Astrocyte of the spinal cord (primary cell): Measurements from ENCODE around the gene FNDC3A.
"Not testable (repeated sequence)": the region's sequence is repeated elsewhere in the genome, so short reads cannot be mapped to it uniquely, and the experiment has no call there.

Experiments
- DNase-seq: peaks from one replicate; pipeline ENCODE4 v3.0.0; 2011; ENCODE audit warnings: low read depth, low spot score
- H3K4me3 ChIP-seq: 2 replicates; pipeline ENCODE4 v1.5.1; 2011; ENCODE audit warnings: low read depth, mild to moderate bottlenecking, low read length, moderate library complexity
- in situ Hi-C: cut with HindIII; loops from 2 replicates; pipeline ENCODE4 v1.10.0; 2017; ENCODE audit warnings: low sequenced_read_pairs
- TF ChIP-seq, protein P1 (sequence below): IDR thresholded peaks from 2 replicates; pipeline ENCODE4 v1.5.1; 2012; ENCODE audit warnings: low read depth, mild to moderate bottlenecking, low read length, inconsistent platforms

The FNDC3A gene

GRCh38 chr13:49148405-49148804, 172.7 kb downstream of the FNDC3A start:
- H3K4me3 ChIP-seq: no peak overlapping the region
- TF ChIP-seq, protein P1, sequence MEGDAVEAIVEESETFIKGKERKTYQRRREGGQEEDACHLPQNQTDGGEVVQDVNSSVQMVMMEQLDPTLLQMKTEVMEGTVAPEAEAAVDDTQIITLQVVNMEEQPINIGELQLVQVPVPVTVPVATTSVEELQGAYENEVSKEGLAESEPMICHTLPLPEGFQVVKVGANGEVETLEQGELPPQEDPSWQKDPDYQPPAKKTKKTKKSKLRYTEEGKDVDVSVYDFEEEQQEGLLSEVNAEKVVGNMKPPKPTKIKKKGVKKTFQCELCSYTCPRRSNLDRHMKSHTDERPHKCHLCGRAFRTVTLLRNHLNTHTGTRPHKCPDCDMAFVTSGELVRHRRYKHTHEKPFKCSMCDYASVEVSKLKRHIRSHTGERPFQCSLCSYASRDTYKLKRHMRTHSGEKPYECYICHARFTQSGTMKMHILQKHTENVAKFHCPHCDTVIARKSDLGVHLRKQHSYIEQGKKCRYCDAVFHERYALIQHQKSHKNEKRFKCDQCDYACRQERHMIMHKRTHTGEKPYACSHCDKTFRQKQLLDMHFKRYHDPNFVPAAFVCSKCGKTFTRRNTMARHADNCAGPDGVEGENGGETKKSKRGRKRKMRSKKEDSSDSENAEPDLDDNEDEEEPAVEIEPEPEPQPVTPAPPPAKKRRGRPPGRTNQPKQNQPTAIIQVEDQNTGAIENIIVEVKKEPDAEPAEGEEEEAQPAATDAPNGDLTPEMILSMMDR: no peak
- DNase-seq: no peak
- in situ Hi-C loops: no loop called here

DNA sequence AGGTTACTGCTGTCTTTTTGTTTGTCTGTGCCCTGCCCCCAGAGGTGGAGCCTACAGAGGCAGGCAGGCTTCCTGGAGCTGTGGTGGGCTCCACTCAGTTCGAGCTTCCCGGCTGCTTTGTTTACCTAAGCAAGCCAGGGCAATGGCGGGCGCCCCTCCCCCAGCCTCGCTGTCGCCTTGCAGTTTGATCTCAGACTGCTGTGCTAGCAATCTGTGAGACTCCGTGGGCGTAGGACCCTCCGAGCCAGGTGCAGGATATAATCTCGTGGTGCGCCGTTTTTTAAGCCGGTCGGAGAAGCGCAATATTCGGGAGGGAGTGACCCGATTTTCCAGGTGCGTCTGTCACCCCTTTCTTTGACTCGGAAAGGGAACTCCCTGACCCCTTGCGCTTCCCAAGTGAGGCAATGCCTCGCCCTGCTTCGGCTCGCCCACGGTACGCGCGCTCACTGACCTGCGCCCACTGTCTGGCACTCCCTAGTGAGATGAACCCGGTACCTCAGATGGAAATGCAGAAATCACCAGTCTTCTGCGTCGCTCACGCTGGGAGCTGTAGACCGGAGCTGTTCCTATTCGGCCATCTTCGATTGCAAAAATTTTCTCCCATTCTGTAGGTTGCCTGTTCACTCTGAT, 182.4 kb downstream of the FNDC3A start:
- in situ Hi-C loops, DNase-seq, H3K4me3 ChIP-seq: not testable (repeated sequence)

- DNase-seq, H3K4me3 ChIP-seq, in situ Hi-C loops: not testable (repeated sequence)
Measured at GRCh38 chr13:49163162-49163561, 187.4 kb downstream of the FNDC3A start.

- in situ Hi-C loops: no loop called here
- H3K4me3 ChIP-seq: no peak overlapping the region
- TF ChIP-seq, protein P1: no peak
- DNase-seq: no peak
Measured at GRCh38 chr13:49164712-49165111, 189.0 kb downstream of the FNDC3A start.

GRCh38 chr13:49165798-49166752, 190.4 kb downstream of the FNDC3A start:
- no peak overlapping the region for H3K4me3 ChIP-seq
- in situ Hi-C loops: no loop called here
- TF ChIP-seq, protein P1: no peak
- DNase-seq: no peak

GRCh38 chr13:49171359-49171758, 195.6 kb downstream of the FNDC3A start:
- DNase-seq: no peak
- TF ChIP-seq, protein P1: no peak
- in situ Hi-C loops: no loop called here
- H3K4me3 ChIP-seq: no peak overlapping the region

GRCh38 chr13:49183672-49184325, 208.1 kb downstream of the FNDC3A start:
- H3K4me3 ChIP-seq: no peak overlapping the region
- TF ChIP-seq, protein P1: no peak
- DNase-seq: no peak
- in situ Hi-C loops: no loop called here
